ENCODE results near the gene NFS1. TPM values are rescaled to one million over a fixed set of nuclear protein-coding genes. Genes with fewer than 3 reads are reported as not detected.

Gene NFS1
- total RNA-seq, 2 donors from 2014 or later: 41.2 to 56.7 TPM

- TF ChIP-seq POLR2A (IDR thresholded peaks at IDR 0.05): no peak
- no peak for TF ChIP-seq POLR2AphosphoS5 (IDR thresholded peaks at IDR 0.05)
- no peak for TF ChIP-seq CTCF (IDR thresholded peaks at IDR 0.05)
- H3K27me3 ChIP-seq (replicated peaks; ENCODE audit: insufficient read depth): no peaks in the 10 kb centered on the region
- H3K27ac ChIP-seq: no peak overlapping the region
- no peaks in the 10 kb centered on the region for H3K36me3 ChIP-seq
- 70% methylated on average over 2 of the region's 2 CpGs for WGBS
- intact Hi-C loops (cut with DNase I): no loop called here
- H3K4me1 ChIP-seq (replicated peaks): no peaks in the 10 kb centered on the region
- no peaks in the 10 kb centered on the region for H3K9me3 ChIP-seq
- no peak for DNase-seq (ENCODE audit: low spot score)
- no peak overlapping the region for H3K4me3 ChIP-seq
Observed at GRCh38 chr20:35644806-35645205, 54.3 kb downstream of the NFS1 start.

DNA sequence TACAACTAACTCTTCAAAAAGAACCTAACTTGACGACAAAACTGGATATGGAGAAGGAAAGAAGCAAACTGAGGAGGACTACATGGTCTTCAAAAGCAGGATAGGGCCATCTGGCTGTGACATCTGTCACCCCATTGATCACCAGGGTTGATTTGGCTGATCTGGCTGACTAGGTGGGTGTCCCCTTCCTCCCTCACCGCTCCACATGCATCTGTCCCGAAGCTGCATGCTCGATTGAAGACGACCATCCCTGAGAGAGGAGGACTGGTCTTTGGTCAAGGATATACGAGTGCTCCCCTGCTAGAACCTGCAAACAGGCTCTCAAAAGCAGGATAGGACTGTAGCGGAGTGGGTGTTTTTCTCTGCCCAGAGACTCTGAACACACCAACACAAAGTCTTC is 56.1 kb downstream of the NFS1 start:
- Histone ChIP-seq H3K36me3 (no peaks in the 10 kb centered on the region), H3K27me3 (replicated peaks; ENCODE audit: insufficient read depth) (no peaks in the 10 kb centered on the region), H3K9me3 (no peaks in the 10 kb centered on the region), H3K27ac (no peak overlapping the region), H3K4me3 (no peak overlapping the region), H3K4me1 (replicated peaks) (no peaks in the 10 kb centered on the region)
- intact Hi-C loops (cut with DNase I): no loop called here
- DNase-seq (ENCODE audit: low spot score): no peak
- WGBS: 97% methylated on average over 7 of the region's 7 CpGs
- TF ChIP-seq POLR2A (IDR thresholded peaks at IDR 0.05) (no peak), CTCF (IDR thresholded peaks at IDR 0.05) (no peak), POLR2AphosphoS5 (IDR thresholded peaks at IDR 0.05) (no peak)

- no peaks in the 10 kb centered on the region for H3K27me3 ChIP-seq (replicated peaks; ENCODE audit: insufficient read depth)
- no peak overlapping the region for H3K4me3 ChIP-seq
- no peaks in the 10 kb centered on the region for H3K36me3 ChIP-seq
- no peaks in the 10 kb centered on the region for H3K4me1 ChIP-seq (replicated peaks)
- TF ChIP-seq POLR2AphosphoS5 (IDR thresholded peaks at IDR 0.05): no peak
- no peak for DNase-seq (ENCODE audit: low spot score)
- WGBS: 92% methylated on average over 4 of the region's 4 CpGs
- intact Hi-C loops (cut with DNase I): no loop called here
- no peak overlapping the region for H3K27ac ChIP-seq
- H3K9me3 ChIP-seq: no peaks in the 10 kb centered on the region
Observed at GRCh38 chr20:35641743-35642142, 57.4 kb downstream of the NFS1 start.

GRCh38 chr20:35640724-35641123 is 58.4 kb downstream of the NFS1 start:
- intact Hi-C loops (cut with DNase I): no loop called here
- Histone ChIP-seq H3K9me3 (no peaks in the 10 kb centered on the region), H3K4me1 (replicated peaks) (no peaks in the 10 kb centered on the region), H3K4me3 (no peak overlapping the region), H3K36me3 (no peaks in the 10 kb centered on the region), H3K27ac (no peak overlapping the region), H3K27me3 (replicated peaks; ENCODE audit: insufficient read depth) (no peaks in the 10 kb centered on the region)
- whole genome bisulfite sequencing: 76% methylated on average over 3 of the region's 3 CpGs
- no peak for TF ChIP-seq CTCF (IDR thresholded peaks at IDR 0.05)
- no peak for DNase-seq (ENCODE audit: low spot score)

DNA sequence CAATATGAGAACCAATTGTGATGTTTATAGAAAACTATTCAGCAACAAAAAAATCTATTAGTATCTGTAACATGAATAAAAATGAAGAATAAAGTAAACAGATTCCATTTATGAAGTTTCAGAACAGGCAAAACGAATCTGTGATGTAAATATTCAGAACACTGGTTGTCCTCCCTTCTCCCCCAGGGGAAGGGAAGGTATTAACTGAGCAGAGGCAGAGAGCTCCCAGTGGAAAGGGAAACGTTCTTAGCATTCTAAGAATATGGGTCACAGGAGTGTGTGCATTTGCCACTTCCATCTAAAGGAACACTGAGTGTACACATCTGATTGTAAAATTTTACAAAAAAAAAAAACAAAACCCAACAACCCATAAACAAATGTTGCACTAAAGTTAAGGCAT is 60.4 kb downstream of the NFS1 start:
- intact Hi-C loops (cut with DNase I): no loop called here
- H3K27me3 ChIP-seq (replicated peaks; ENCODE audit: insufficient read depth): no peaks in the 10 kb centered on the region
- WGBS: 35% methylated on average over 2 of the region's 2 CpGs

More for the DNA sequence above, 60.4 kb downstream of the NFS1 start:
- H3K4me1 ChIP-seq (replicated peaks): no peaks in the 10 kb centered on the region
- H3K4me3 ChIP-seq: no peak overlapping the region
- H3K9me3 ChIP-seq: no peaks in the 10 kb centered on the region
- H3K27ac ChIP-seq: no peak overlapping the region
- H3K36me3 ChIP-seq: no peaks in the 10 kb centered on the region
- DNase-seq (ENCODE audit: low spot score): no peak
- no peak for TF ChIP-seq CTCF (IDR thresholded peaks at IDR 0.05)
- no peak for TF ChIP-seq POLR2A (IDR thresholded peaks at IDR 0.05)
- TF ChIP-seq POLR2AphosphoS5 (IDR thresholded peaks at IDR 0.05): no peak

All from prostate gland (tissue), 2 donors.